Neural cell (in vitro differentiated cells): ENCODE results near the gene GABBR2. TPM values are rescaled to one million over a fixed set of nuclear protein-coding genes. Genes with fewer than 3 reads are reported as not detected.

Experiments used
- H2AFZ ChIP-seq: fragments of 200-600, 300-800 bp; sonication (generic), shearing (Covaris generic); 2 replicates; pipeline ENCODE4 v1.6.0; 2014; ENCODE audit warnings: low read depth, mild to moderate bottlenecking, antibody characterized with exemption, low read length, moderate library complexity
- H3F3A ChIP-seq: fragments of 200-600 bp; shearing (Covaris generic); 2 replicates; pipeline ENCODE4 v1.6.1; 2016; ENCODE audit warnings: mild to moderate bottlenecking, moderate library complexity, mixed read lengths, antibody characterized with exemption, low read length; ENCODE audit not compliant: insufficient read depth, poor library complexity, severe bottlenecking
- H3K27ac ChIP-seq: fragments of 200-600, 300-800 bp; sonication (generic), shearing (Covaris generic); 2 replicates; pipeline ENCODE4 v1.5.1; 2014; ENCODE audit warnings: mild to moderate bottlenecking, low read length, moderate library complexity
- H3K27me3 ChIP-seq: fragments of 300-800, 200-600 bp; sonication (generic), shearing (Covaris generic); 2 replicates; pipeline ENCODE4 v1.6.0; 2014; ENCODE audit warnings: mild to moderate bottlenecking, low read depth, low read length, moderate library complexity; ENCODE audit not compliant: insufficient read depth
- H3K36me3 ChIP-seq: fragments of 300-800, 200-600 bp; sonication (generic), shearing (Covaris generic); 2 replicates; pipeline ENCODE4 v1.5.1; 2014; ENCODE audit warnings: mild to moderate bottlenecking, antibody characterized with exemption, low read length, moderate library complexity; ENCODE audit not compliant: insufficient read depth
- H3K4me2 ChIP-seq: fragments of 300-800, 200-600 bp; sonication (generic), shearing (Covaris generic); 2 replicates; pipeline ENCODE4 v1.6.0; 2014; ENCODE audit warnings: mild to moderate bottlenecking, low read length
- H3K4me3 ChIP-seq: fragments of 300-800, 200-600 bp; sonication (generic), shearing (Covaris generic); 2 replicates; pipeline ENCODE4 v1.5.1; 2014; ENCODE audit warnings: mild to moderate bottlenecking, low read length, moderate library complexity
- H3K79me2 ChIP-seq: fragments of 200-600 bp; shearing (Covaris generic); replicated peaks from 2 replicates; pipeline ENCODE4 v1.6.0; 2014; ENCODE audit warnings: mild to moderate bottlenecking, low read length, moderate library complexity; ENCODE audit not compliant: insufficient read depth
- H3K9ac ChIP-seq: fragments of 300-800, 200-600 bp; sonication (generic), shearing (Covaris generic); 2 replicates; pipeline ENCODE4 v1.6.1; 2016; ENCODE audit warnings: mild to moderate bottlenecking, low read length, mixed read lengths
- H3K9me2 ChIP-seq: fragments of 200-600 bp; shearing (Covaris generic); 2 replicates; pipeline ENCODE4 v1.6.1; 2016; ENCODE audit warnings: mild to moderate bottlenecking, low read length, mixed read lengths; ENCODE audit not compliant: insufficient read depth
- H3K9me3 ChIP-seq: fragments of 200-600, 300-800 bp; sonication (generic), shearing (Covaris generic); 2 replicates; pipeline ENCODE4 v1.6.1; 2016; ENCODE audit warnings: mild to moderate bottlenecking, mixed run types, low read length, moderate library complexity, mixed read lengths
- H4K20me1 ChIP-seq: fragments of 200-600 bp; shearing (Covaris generic); 2 replicates; pipeline ENCODE4 v1.6.1; 2016; ENCODE audit warnings: mild to moderate bottlenecking, mixed run types; ENCODE audit not compliant: insufficient read depth
- CTCF ChIP-seq: fragments of 450-650 bp; IDR thresholded peaks from 2 replicates; pipeline ENCODE4 v1.5.1; 2014; ENCODE audit warnings: antibody characterized with exemption, mild to moderate bottlenecking, moderate library complexity; ENCODE audit not compliant: poor library complexity, severe bottlenecking
- EP300 ChIP-seq: fragments of 450-650 bp; conservative IDR thresholded peaks from 2 replicates; pipeline ENCODE4 v1.6.1; 2014; ENCODE audit warnings: antibody characterized with exemption, mild to moderate bottlenecking, moderate library complexity; ENCODE audit not compliant: poor library complexity, severe bottlenecking
- EZH2 ChIP-seq: fragments of 200-600, 300-800 bp; shearing (Covaris generic), sonication (generic); IDR thresholded peaks from 2 replicates; pipeline ENCODE4 v1.6.1; 2014; ENCODE audit warnings: antibody characterized with exemption, low read length, borderline replicate concordance, mild to moderate bottlenecking; ENCODE audit not compliant: insufficient read depth, poor library complexity, severe bottlenecking
- MXI1 ChIP-seq: fragments of 450-650 bp; conservative IDR thresholded peaks from 2 replicates; pipeline ENCODE4 v1.6.1; 2014; ENCODE audit warnings: antibody characterized with exemption, mild to moderate bottlenecking; ENCODE audit not compliant: poor library complexity, severe bottlenecking
- POLR2AphosphoS5 ChIP-seq: IDR thresholded peaks from 2 replicates; pipeline ENCODE4 v1.6.1; 2012
- RAD21 ChIP-seq: fragments of 450-650 bp; conservative IDR thresholded peaks from 2 replicates; pipeline ENCODE4 v1.6.1; 2014; ENCODE audit warnings: antibody characterized with exemption, mild to moderate bottlenecking, moderate library complexity
- SMC3 ChIP-seq: fragments of 450-650 bp; conservative IDR thresholded peaks from 2 replicates; pipeline ENCODE4 v1.6.1; 2014; ENCODE audit warnings: antibody characterized with exemption, mild to moderate bottlenecking, moderate library complexity; ENCODE audit not compliant: poor library complexity
- TAF1 ChIP-seq: IDR thresholded peaks from 2 replicates; pipeline ENCODE4 v1.6.1; 2012; ENCODE audit warnings: low read depth
- polyA plus RNA-seq: library from polyadenylated mRNA; depleted of rRNA; stranded (reverse); fragments of >200 nt; gene quantifications from 2 replicates; pipeline ENCODE4 v1.2.3, GENCODE V29; 2014
- TF ChIP-seq, protein P1 (sequence below): IDR thresholded peaks from 2 replicates; pipeline ENCODE4 v1.6.1; 2012; ENCODE audit warnings: borderline replicate concordance

GABBR2 gene
- polyA plus RNA-seq, 1 donor from 2014 or later: 7.1 TPM

DNA sequence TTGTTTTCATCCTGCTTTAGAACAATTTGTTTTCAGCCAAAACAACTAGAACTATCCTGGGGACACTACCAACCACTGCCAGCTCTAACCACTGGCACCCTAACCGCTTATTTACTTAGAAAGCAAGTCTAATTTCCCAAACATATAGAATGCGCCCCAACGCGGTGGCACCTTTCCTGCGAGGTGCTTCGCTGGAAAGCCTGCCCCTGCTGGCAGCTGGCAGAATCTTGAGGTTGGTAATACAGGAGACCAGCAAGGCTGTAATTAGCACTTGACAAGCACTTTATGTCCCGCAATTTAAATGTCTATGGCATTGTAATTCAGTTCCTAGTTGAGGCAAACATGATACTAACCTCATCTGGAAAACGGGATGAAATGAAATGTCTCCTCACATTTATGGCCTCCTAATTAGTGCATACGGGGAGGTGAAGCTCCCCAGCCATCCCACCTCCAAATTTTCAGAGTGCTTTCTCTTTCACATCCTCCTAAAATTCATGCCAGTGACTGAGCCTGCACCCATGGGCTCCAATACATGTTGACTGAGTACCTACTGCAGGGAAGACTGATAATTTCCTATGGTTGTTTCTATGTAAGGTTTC, 30.4 kb downstream of the GABBR2 start:
- no peaks in the 10 kb centered on the region for H3K36me3 ChIP-seq
- no peak overlapping the region for H3K4me3 ChIP-seq
- H4K20me1 ChIP-seq: no peaks in the 10 kb centered on the region
- H3K27me3 ChIP-seq: no peaks in the 10 kb centered on the region
- H3K9me2 ChIP-seq: no peaks in the 10 kb centered on the region
- H3F3A ChIP-seq: no peaks in the 10 kb centered on the region
- H3K9ac ChIP-seq: no peak overlapping the region
- H2AFZ ChIP-seq: no peak overlapping the region
- no peak overlapping the region for H3K27ac ChIP-seq
- H3K4me2 ChIP-seq: no peak overlapping the region
- TF ChIP-seq EZH2: no peak
- H3K9me3 ChIP-seq: peaks cover 6% of the 10 kb centered on the region
- no peaks in the 10 kb centered on the region for H3K79me2 ChIP-seq

- no peaks in the 10 kb centered on the region for H3K9me2 ChIP-seq
- no peak overlapping the region for H3K27ac ChIP-seq
- TF ChIP-seq RAD21 (no peak), TAF1 (no peak), SMC3 (no peak), EP300 (no peak), MXI1 (no peak), EZH2 (no peak), POLR2AphosphoS5 (no peak), CTCF (no peak)
- TF ChIP-seq, protein P1, sequence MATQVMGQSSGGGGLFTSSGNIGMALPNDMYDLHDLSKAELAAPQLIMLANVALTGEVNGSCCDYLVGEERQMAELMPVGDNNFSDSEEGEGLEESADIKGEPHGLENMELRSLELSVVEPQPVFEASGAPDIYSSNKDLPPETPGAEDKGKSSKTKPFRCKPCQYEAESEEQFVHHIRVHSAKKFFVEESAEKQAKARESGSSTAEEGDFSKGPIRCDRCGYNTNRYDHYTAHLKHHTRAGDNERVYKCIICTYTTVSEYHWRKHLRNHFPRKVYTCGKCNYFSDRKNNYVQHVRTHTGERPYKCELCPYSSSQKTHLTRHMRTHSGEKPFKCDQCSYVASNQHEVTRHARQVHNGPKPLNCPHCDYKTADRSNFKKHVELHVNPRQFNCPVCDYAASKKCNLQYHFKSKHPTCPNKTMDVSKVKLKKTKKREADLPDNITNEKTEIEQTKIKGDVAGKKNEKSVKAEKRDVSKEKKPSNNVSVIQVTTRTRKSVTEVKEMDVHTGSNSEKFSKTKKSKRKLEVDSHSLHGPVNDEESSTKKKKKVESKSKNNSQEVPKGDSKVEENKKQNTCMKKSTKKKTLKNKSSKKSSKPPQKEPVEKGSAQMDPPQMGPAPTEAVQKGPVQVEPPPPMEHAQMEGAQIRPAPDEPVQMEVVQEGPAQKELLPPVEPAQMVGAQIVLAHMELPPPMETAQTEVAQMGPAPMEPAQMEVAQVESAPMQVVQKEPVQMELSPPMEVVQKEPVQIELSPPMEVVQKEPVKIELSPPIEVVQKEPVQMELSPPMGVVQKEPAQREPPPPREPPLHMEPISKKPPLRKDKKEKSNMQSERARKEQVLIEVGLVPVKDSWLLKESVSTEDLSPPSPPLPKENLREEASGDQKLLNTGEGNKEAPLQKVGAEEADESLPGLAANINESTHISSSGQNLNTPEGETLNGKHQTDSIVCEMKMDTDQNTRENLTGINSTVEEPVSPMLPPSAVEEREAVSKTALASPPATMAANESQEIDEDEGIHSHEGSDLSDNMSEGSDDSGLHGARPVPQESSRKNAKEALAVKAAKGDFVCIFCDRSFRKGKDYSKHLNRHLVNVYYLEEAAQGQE: no peak
- H3K9me3 ChIP-seq: peaks cover 6% of the 10 kb centered on the region
- no peaks in the 10 kb centered on the region for H3K36me3 ChIP-seq
- H3K79me2 ChIP-seq: no peaks in the 10 kb centered on the region
- no peaks in the 10 kb centered on the region for H3F3A ChIP-seq
- H2AFZ ChIP-seq: no peak overlapping the region
- H4K20me1 ChIP-seq: no peaks in the 10 kb centered on the region
- no peak overlapping the region for H3K9ac ChIP-seq
- no peak overlapping the region for H3K4me2 ChIP-seq
- H3K27me3 ChIP-seq: no peaks in the 10 kb centered on the region
- no peak overlapping the region for H3K4me3 ChIP-seq
These were observed 35.1 kb downstream of the GABBR2 start for GRCh38 chr9:98673681-98674080.
